Right lobe of liver (tissue), 6 donors: ENCODE results near the gene SMIM38. TPM values are rescaled to one million over a fixed set of nuclear protein-coding genes. Genes with fewer than 3 reads are reported as not detected.

Source experiments
- ATAC-seq, 4 donors: fragments of 200-7000 bp; cut with Tn5 transposase; one replicate each; pipeline ENCODE4 v1.9.1; 2020; ENCODE audit warnings: mild to moderate bottlenecking in 4 of 4, moderate library complexity in 4 of 4
- DNase-seq, 3 donors: peaks; one replicate each; pipeline ENCODE4 v3.0.0-alpha.2; 2020
- H3K27ac ChIP-seq, 3 donors: fragments of 200-600 bp; one replicate each; pipeline ENCODE4 v1.8.0; 2022
- H3K27me3 ChIP-seq, 2 donors: fragments of 200-600 bp; one replicate each; pipeline ENCODE4 v1.8.0; 2022
- H3K36me3 ChIP-seq, 4 donors: fragments of 200-600 bp; sonication (generic) in 1 of 4; one replicate each; pipeline versions ENCODE4 v1.5.1 to v1.8.0; 2017 to 2022; ENCODE audit warnings: control low read depth in 1 of 4
- H3K4me1 ChIP-seq, 4 donors: fragments of 200-600 bp; sonication (generic) in 1 of 4; one replicate each; pipeline versions ENCODE4 v1.5.1 to v1.8.0; 2017 to 2022; ENCODE audit warnings: control low read depth in 1 of 4
- H3K4me3 ChIP-seq, 3 donors: fragments of 200-600 bp; one replicate each; pipeline ENCODE4 v1.8.0; 2022
- H3K9me3 ChIP-seq, 4 donors: fragments of 200-600 bp; sonication (generic) in 1 of 4; one replicate each; pipeline versions ENCODE4 v1.5.1 to v1.8.0; 2017 to 2022; ENCODE audit warnings: control low read depth in 1 of 4
- POLR2A ChIP-seq: fragments of 450-650 bp; IDR thresholded peaks from one replicate; pipeline ENCODE4 v1.6.1; 2017; ENCODE audit warnings: antibody characterized with exemption, mild to moderate bottlenecking
- WGBS: methylation state at CpG from one replicate; pipeline ENCODE4 v1.1.6; 2018; ENCODE audit warnings: low coverage, low lambda C conversion rate; ENCODE audit not compliant: insufficient coverage; ENCODE audit errors: missing lambda C conversion rate; 5-methylcytosine and 5-hydroxymethylcytosine counted together
- intact Hi-C, 2 donors: fragments of 100-400 bp; cut with DNase I; formaldehyde crosslinking; loops; one replicate each; pipeline versions ENCODE4 v1.11.2 to v1.14.1; 2022
- total RNA-seq, 6 experiments: library from RNA; depleted of rRNA in 2 of 6; stranded (reverse); fragments of >200 nt in 2 of 6; fragmentation: NEBNext Ultra II Directional in 3 of 6; extraction: Animal tissue kit (Norgen Biotek cat#: 25700) in 3 of 6; gene quantifications; one replicate each; pipeline versions ENCODE4 v1.1.0 to v1.2.4, GENCODE V29; 2016 to 2023
- TF ChIP-seq, protein P1 (sequence below), 4 donors: fragments of 200-600 bp in 3 of 4; fragments of 450-650 bp in 1 of 4; IDR thresholded peaks; one replicate each; pipeline versions ENCODE4 v1.5.1 to v1.8.0; 2016 to 2022; ENCODE audit warnings: antibody characterized with exemption in 4 of 4, mild to moderate bottlenecking in 2 of 4
- donor health status: DM: no; HTN: yes; CAD: no.
- donor health status: DM: no; HTN: no; CAD: no.
- donor health status: DM: no; HTN: no; CAD: no.
- donor health status: DM: no; HTN: yes; CAD: no.
- donor health status: DM: no; HTN: yes; CAD: no.

The SMIM38 gene
- total RNA-seq, 6 experiments from 2014 or later = not detected

DNA sequence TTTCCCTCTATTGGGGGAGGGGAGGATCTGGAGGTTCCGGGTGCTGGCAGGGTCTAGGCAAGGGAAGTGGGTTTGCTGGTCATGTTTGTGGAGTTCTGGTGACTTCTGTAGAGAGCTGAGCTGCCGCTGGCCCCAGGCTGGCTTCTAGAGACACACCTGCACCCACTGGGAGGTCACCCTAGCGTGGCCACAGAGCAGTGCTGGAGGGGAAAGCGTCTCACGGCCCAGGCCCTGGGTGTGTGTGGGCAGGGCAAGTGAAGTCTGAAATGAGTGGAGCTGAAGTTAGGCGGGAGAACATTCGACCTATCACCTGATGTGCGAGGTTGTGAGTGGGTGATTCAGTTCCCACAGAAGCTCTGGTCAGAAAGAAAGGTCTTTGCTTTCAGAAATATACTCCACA lies 27.9 kb downstream of the SMIM38 start:
- Histone ChIP-seq H3K4me1 (no peaks in the 10 kb centered on the region), H3K9me3 (no peaks in the 10 kb centered on the region), H3K27ac (no peak overlapping the region), H3K36me3 (no peaks in the 10 kb centered on the region), H3K4me3 (no peak overlapping the region), H3K27me3 (no peaks in the 10 kb centered on the region)
- intact Hi-C loops = no loop called here
- WGBS = 70% methylated on average over 6 of the region's 8 CpGs
- no peak for TF ChIP-seq POLR2A
- TF ChIP-seq, protein P1, sequence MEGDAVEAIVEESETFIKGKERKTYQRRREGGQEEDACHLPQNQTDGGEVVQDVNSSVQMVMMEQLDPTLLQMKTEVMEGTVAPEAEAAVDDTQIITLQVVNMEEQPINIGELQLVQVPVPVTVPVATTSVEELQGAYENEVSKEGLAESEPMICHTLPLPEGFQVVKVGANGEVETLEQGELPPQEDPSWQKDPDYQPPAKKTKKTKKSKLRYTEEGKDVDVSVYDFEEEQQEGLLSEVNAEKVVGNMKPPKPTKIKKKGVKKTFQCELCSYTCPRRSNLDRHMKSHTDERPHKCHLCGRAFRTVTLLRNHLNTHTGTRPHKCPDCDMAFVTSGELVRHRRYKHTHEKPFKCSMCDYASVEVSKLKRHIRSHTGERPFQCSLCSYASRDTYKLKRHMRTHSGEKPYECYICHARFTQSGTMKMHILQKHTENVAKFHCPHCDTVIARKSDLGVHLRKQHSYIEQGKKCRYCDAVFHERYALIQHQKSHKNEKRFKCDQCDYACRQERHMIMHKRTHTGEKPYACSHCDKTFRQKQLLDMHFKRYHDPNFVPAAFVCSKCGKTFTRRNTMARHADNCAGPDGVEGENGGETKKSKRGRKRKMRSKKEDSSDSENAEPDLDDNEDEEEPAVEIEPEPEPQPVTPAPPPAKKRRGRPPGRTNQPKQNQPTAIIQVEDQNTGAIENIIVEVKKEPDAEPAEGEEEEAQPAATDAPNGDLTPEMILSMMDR (IDR thresholded peaks at IDR 0.05) = no peak
- ATAC-seq (no peak), DNase-seq (no peak)

- ATAC-seq (no peak), DNase-seq (no peak)
- H3K27ac ChIP-seq = no peak overlapping the region
- no peak overlapping the region for H3K4me3 ChIP-seq
- H3K4me1 ChIP-seq = no peaks in the 10 kb centered on the region
- H3K9me3 ChIP-seq = no peaks in the 10 kb centered on the region
- H3K27me3 ChIP-seq = no peaks in the 10 kb centered on the region
- TF ChIP-seq, protein P1 (IDR thresholded peaks at IDR 0.05) = no peak
- no peak for TF ChIP-seq POLR2A
- intact Hi-C loops = no loop called here
- H3K36me3 ChIP-seq = no peaks in the 10 kb centered on the region
- 54% methylated on average over 8 of the region's 17 CpGs for WGBS
Measured at GRCh38 chr11:69186316-69187260, 30.9 kb downstream of the SMIM38 start.

DNA sequence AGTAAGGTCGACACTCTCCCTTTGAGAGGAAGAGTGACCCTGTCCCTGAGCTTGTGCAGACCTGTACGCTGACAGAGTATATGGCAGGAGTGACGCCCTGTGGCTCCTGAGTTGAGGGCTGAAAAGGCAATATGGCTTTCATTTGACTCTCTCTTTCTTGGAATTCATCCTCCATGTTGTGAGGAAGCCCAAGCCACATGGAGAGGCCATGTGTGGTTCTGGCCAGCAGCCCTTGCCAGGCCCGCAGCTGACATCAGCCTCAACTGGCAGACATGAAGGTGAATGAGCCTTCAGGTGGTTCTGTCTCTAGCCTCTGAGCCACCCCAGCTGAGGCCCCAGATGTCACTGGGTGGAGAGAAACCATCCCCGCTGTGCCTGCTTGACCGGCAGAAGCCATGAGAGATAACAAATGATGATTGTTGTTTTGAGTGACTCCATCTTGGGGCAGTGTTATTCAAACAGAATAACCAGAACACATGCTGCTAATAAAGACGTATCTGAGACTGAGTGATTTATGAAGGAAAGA lies 31.9 kb downstream of the SMIM38 start:
- Histone ChIP-seq H3K36me3 (no peaks in the 10 kb centered on the region), H3K9me3 (no peaks in the 10 kb centered on the region), H3K27me3 (no peaks in the 10 kb centered on the region), H3K4me1 (no peaks in the 10 kb centered on the region), H3K4me3 (no peak overlapping the region), H3K27ac (no peak overlapping the region)
- 82% methylated on average over 3 of the region's 7 CpGs for WGBS
- no peak for TF ChIP-seq POLR2A
- TF ChIP-seq, protein P1 (IDR thresholded peaks at IDR 0.05) = no peak
- no peak for DNase-seq
- ATAC-seq = no peak
- intact Hi-C loops = no loop called here

DNA sequence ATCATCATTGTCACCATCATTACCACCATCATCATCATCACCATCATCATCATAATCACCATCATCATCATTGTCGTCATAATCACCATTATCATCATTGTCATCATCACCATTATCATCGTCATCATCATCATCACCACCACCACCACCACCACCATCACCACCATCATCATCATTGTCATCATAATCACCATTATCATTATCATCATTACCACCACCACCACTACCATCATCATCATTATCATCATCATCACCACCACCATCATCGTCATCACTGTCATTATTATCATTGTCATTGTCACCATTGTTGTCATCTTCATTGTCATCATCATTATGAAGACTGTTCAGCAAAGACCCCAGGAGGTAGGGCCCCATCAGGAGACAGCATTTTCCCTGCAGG lies 33.3 kb downstream of the SMIM38 start:
- Histone ChIP-seq H3K4me1 (no peaks in the 10 kb centered on the region), H3K4me3 (no peak overlapping the region), H3K27me3 (no peaks in the 10 kb centered on the region), H3K9me3 (no peaks in the 10 kb centered on the region), H3K27ac (no peak overlapping the region), H3K36me3 (no peaks in the 10 kb centered on the region)
- DNase-seq (no peak), ATAC-seq (no peak)
- 56% methylated on average over 3 of the region's 3 CpGs for WGBS
- intact Hi-C loops = no loop called here
- TF ChIP-seq, protein P1 (IDR thresholded peaks at IDR 0.05) = no peak
